Measurements from ENCODE around the gene ZRANB2.
A peak's percentile ranks its signal among the peaks of the same experiment; 100 is the strongest.

The ZRANB2 gene

DNA sequence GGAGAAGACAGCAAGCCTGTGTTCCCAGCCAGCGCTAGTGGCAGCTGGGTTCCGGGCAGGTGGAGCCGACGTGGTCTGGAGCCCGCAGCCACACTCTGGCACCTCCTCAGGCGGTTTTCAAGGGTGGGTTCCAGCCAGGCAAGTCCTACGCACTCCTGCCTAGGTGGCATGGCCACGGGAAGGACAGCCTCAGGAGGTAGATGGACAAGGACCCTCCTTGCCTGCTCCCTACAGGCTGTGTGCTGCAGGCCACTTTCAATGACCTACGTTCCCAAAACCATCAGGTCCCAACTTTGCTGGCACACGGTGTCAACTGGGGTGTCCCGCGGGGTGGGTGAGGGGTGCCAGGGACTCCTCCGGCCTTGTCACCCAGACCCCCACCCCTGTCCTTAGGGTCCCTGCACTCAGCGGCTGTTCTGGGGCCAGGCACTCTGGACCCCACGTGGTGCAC is 26.5 kb downstream of the ZRANB2 start:
- Histone ChIP-seq H3K9ac (ENCODE audit: low read length) (no peak overlapping the region), H3K4me1 (ENCODE audit: control insufficient read depth, insufficient read depth, low read length) (no peaks in the 10 kb centered on the region), H3K27ac (ENCODE audit: low read depth, low read length) (no peak overlapping the region), H3K36me3 (ENCODE audit: control insufficient read depth, insufficient read depth, low read length) (peaks cover 7% of the 10 kb centered on the region), H3K27me3 (ENCODE audit: control insufficient read depth, insufficient read depth, low read length) (no peaks in the 10 kb centered on the region), H3K4me3 (ENCODE audit: low read length) (no peak overlapping the region)

DNA sequence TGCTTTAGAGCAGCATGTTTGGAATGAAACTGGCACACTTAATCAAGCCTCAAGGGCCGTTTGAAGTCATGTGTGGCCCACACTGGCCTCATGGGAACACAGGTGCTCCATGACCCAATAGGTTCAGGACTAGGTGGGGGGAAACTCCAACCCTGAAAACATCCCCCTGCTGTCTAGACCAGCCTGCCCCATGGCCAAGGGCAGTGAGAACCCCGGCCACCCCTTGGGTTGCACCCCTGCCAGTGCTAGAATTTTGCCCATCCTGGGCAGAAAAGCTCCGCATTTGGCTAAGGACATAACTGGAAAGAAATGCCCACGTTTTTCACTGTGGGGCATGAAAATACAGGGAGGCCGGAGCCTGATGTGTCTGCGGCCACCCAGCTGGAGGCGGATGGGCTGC is 27.1 kb downstream of the ZRANB2 start:
- H3K36me3 ChIP-seq (ENCODE audit: control insufficient read depth, insufficient read depth, low read length), result peaks cover 4% of the 10 kb centered on the region
- no peak overlapping the region for H3K9ac ChIP-seq (ENCODE audit: low read length)
- H3K27me3 ChIP-seq (ENCODE audit: control insufficient read depth, insufficient read depth, low read length), result no peaks in the 10 kb centered on the region
- no peak overlapping the region for H3K27ac ChIP-seq (ENCODE audit: low read depth, low read length)
- no peak overlapping the region for H3K4me3 ChIP-seq (ENCODE audit: low read length)
- H3K4me1 ChIP-seq (ENCODE audit: control insufficient read depth, insufficient read depth, low read length), result no peaks in the 10 kb centered on the region

DNA sequence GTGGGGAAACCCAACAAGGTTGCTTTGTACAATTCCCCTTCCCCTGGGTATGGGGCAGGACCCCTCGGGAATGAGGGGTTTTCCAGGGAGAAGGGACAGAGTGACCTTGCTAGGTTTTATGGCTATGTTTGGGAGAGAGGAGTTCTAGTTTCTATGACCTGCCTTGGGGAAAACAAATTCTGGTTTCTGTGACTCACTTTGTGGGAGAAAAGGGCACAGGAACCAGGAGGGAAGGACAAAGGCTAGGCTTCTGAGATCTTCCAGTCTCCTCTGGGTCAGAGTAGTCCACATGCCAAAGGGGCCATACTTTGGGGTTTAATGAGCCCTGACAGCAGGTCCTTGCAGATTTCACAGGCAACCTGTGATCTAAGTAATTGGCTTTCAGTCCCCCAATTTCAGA is 27.7 kb downstream of the ZRANB2 start:
- Histone ChIP-seq H3K9ac (ENCODE audit: low read length) (no peak overlapping the region), H3K36me3 (ENCODE audit: control insufficient read depth, insufficient read depth, low read length) (peaks cover 2% of the 10 kb centered on the region), H3K4me1 (ENCODE audit: control insufficient read depth, insufficient read depth, low read length) (no peaks in the 10 kb centered on the region), H3K27ac (ENCODE audit: low read depth, low read length) (no peak overlapping the region), H3K4me3 (ENCODE audit: low read length) (no peak overlapping the region), H3K27me3 (ENCODE audit: control insufficient read depth, insufficient read depth, low read length) (no peaks in the 10 kb centered on the region)

DNA sequence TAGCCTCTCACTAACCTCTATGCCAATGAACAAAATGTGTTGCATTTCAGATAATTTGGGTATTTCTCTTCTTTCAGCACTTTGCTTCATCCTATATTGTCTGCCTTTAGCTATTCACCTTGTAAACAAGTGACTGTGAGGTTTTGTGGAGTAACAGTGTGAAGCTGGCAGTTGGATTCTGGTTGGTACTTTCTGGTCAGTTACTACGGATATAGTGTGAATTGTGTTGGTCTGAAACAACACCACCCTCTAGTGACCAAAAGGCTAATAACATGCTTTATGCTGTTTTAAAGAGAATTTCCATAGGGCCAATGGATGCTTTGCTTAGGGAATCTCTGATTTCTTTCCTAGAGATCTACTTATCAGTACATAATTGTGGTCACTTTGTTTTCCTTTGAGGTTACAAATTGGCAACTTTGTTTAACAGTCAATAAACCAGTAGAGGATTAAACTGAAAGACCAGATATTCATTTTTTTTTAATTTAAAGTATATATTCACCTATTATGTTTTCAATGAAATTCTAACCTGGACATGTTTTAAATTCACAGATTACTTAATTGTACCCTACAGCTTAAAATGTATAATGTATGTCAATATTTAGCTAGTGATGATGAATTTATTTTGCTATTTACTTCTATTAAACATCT is 30.8 kb downstream of the ZRANB2 start:
- Histone ChIP-seq H3K9ac (ENCODE audit: low read length) (no peak overlapping the region), H3K27me3 (ENCODE audit: control insufficient read depth, insufficient read depth, low read length) (peaks cover 7% of the 10 kb centered on the region), H3K4me3 (ENCODE audit: low read length) (no peak overlapping the region), H3K27ac (ENCODE audit: low read depth, low read length) (no peak overlapping the region), H3K36me3 (ENCODE audit: control insufficient read depth, insufficient read depth, low read length) (no peaks in the 10 kb centered on the region), H3K4me1 (ENCODE audit: control insufficient read depth, insufficient read depth, low read length) (no peaks in the 10 kb centered on the region)

DNA sequence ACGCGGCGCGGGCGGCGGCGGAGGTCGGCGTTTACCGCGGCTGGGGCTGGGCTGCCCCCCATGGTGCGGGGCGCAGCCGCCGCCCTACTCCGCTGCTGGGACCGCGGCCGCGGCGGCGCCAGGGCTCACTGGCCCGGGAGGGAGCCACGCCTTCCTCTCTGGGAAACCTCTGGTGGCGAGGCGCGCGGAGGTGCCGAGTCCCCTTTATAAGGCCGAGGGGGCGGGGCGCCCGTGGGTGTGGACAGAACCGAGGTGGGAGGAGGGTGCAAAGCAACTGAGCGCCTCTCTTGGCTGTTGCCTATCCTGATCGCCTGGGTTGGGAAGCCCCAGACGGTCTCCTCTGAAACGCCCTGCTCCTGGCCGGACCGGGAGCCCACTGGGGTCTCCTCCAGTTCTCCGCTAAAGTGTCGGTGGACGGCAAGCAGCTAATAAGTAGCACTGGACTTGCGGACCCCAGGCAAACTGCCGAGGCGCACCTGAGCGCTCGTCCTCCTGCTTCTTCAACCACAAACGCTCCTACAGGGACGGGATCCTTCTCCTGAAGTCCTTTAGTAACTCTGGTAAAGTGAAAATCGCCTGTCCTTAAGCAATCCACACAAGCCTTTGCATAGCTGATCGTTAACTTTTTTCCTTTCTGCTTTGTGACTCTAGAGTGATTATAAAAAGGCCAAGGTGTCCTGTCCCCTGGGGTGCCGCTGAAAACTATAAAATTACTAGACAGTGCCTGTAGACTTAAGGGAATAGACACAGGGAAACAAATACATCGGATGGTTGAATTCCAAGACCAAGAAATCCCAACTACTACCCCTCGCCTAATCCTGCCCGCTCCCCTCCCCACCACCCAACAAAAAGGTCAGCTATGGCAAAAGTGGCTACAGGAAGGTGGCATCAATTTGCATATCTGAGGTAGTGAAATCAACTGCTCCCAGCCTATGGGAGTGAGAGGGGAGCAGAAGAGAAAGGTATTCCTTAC is 32.9 kb downstream of the ZRANB2 start, which contains the start of gene PTGER3:
PTGER3 (minus strand) TSS at position 182 of the 973 bp plus-strand sequence. CDS start 239 bp downstream, outside the sequence.
- peak within 1 kb of the TSS; percentile 19 for H3K27ac ChIP-seq (ENCODE audit: low read depth, low read length)
- H3K9ac ChIP-seq (ENCODE audit: low read length), result no peak within 1 kb of the TSS
- peaks cover 7% of the 10 kb centered on the region for H3K27me3 ChIP-seq (ENCODE audit: control insufficient read depth, insufficient read depth, low read length)
- H3K4me3 ChIP-seq (ENCODE audit: low read length), result peak within 1 kb of the TSS; percentile 76
- H3K36me3 ChIP-seq (ENCODE audit: control insufficient read depth, insufficient read depth, low read length), result no peaks in the 10 kb centered on the region
- no peaks in the 10 kb centered on the region for H3K4me1 ChIP-seq (ENCODE audit: control insufficient read depth, insufficient read depth, low read length)

DNA sequence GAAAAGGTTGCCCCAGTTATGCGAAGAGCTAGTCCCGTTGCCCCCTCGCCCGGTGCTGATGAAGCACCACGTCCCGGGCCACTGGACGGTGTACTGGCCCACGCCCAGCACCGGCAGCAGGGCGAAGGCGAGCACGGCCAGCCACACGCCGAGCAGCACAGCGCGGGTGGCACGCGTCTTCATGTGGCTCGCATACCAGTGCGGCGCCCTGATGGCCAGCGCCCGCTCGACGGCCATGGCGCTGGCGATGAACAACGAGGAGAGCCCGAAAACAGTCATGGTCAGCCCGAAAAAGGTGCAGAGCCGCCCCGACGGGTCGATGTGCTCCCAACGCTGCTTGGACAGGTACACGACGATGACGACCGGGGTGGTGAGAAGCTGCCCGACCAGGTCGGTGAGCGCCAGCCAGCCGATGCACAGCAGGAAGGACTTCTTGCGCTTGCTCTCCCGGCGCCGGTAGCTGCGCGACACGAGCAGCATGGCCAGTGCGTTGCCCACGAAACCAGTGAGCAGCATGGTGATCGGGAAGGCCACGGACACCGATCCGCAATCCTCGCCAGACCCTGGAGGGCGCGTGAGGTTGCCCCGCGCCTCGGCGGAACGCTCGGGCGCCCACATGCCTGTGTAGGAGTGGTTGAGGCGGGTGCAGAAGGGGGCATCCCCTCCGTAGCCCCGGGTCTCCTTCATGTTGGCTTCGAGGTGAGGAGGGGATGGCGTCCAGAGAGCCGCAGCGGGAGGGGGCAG is 33.8 kb downstream of the ZRANB2 start:
- H3K4me3 ChIP-seq (ENCODE audit: low read length), result peak overlapping the region; percentile 76
- peak overlapping the region; percentile 19 for H3K27ac ChIP-seq (ENCODE audit: low read depth, low read length)
- H3K27me3 ChIP-seq (ENCODE audit: control insufficient read depth, insufficient read depth, low read length), result peaks cover 7% of the 10 kb centered on the region
- H3K36me3 ChIP-seq (ENCODE audit: control insufficient read depth, insufficient read depth, low read length), result no peaks in the 10 kb centered on the region
- H3K9ac ChIP-seq (ENCODE audit: low read length), result no peak overlapping the region
- no peaks in the 10 kb centered on the region for H3K4me1 ChIP-seq (ENCODE audit: control insufficient read depth, insufficient read depth, low read length)

DNA sequence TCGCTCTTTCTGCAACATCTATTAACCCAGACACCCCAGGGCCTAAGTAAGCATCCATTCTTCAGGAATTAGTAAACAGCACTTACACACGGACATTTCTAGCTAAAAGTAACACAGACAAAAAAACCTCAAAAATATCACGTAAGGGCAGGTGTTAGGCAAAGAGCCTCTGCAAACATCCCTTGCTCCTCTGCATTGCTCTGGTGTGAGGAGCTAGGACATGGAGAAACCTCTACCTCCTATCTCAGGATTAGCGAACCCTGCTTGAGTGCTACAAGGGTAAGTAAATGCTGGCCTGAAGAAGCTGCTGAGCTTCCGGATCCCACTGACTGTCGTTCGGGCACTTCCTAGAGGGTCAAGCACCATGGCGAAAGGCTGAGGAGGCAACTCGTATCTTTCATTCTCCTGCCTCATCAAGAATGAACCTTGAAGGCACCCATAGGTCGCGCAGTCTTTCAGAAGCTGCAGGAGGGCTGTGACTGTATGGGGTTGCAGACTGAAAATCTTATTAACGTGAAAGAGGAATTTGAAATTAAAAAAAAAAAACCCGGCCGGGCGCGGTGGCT is 35.3 kb downstream of the ZRANB2 start:
- no peak overlapping the region for H3K9ac ChIP-seq (ENCODE audit: low read length)
- H3K4me1 ChIP-seq (ENCODE audit: control insufficient read depth, insufficient read depth, low read length), result no peaks in the 10 kb centered on the region
- peak overlapping the region; percentile 52 for H3K4me3 ChIP-seq (ENCODE audit: low read length)
- H3K27ac ChIP-seq (ENCODE audit: low read depth, low read length), result no peak overlapping the region
- H3K27me3 ChIP-seq (ENCODE audit: control insufficient read depth, insufficient read depth, low read length), result peaks cover 7% of the 10 kb centered on the region
- no peaks in the 10 kb centered on the region for H3K36me3 ChIP-seq (ENCODE audit: control insufficient read depth, insufficient read depth, low read length)

DNA sequence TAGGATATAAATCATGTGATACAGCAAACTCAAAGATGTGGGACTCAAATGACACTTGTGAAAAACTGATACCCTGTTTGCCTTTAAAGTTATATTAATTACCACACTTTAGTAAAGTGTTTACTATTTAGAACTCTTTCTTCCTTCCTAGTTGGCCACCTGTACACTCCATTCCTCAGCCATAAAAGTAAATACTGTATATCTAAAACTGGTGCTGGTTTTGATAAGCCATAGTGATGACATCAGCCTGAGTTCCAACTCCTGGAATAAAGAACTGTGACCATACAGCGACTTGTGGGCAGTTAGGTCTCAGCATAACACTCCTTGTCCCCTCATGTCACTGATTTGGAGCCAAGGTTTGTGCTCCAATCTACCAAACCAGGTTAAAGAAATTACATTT is 36.0 kb downstream of the ZRANB2 start:
- Histone ChIP-seq H3K27me3 (ENCODE audit: control insufficient read depth, insufficient read depth, low read length) (peaks cover 7% of the 10 kb centered on the region), H3K9ac (ENCODE audit: low read length) (no peak overlapping the region), H3K4me3 (ENCODE audit: low read length) (peak overlapping the region; percentile 52), H3K36me3 (ENCODE audit: control insufficient read depth, insufficient read depth, low read length) (no peaks in the 10 kb centered on the region), H3K4me1 (ENCODE audit: control insufficient read depth, insufficient read depth, low read length) (no peaks in the 10 kb centered on the region), H3K27ac (ENCODE audit: low read depth, low read length) (no peak overlapping the region)

DNA sequence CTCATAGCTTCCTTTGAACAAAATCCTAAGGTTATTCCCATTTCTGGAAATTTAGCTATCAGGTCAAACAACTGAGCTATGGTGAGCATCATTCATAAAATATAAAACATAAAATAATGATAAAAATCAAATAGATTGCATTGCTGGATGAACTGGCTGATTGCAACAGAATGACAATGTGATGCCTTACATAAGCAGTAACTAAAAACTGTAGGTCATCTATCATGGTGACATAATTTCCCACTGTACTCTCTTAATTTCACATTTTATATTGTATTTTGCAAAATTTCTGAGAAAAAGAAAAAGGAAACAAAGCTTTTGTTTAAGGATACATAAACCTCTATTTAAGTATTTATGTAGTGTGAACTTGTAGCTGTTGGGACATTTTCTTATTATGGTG is 37.8 kb downstream of the ZRANB2 start:
- H3K4me3 ChIP-seq (ENCODE audit: low read length), result no peak overlapping the region
- H3K4me1 ChIP-seq (ENCODE audit: control insufficient read depth, insufficient read depth, low read length), result no peaks in the 10 kb centered on the region
- H3K27me3 ChIP-seq (ENCODE audit: control insufficient read depth, insufficient read depth, low read length), result peaks cover 7% of the 10 kb centered on the region
- no peak overlapping the region for H3K27ac ChIP-seq (ENCODE audit: low read depth, low read length)
- no peaks in the 10 kb centered on the region for H3K36me3 ChIP-seq (ENCODE audit: control insufficient read depth, insufficient read depth, low read length)
- no peak overlapping the region for H3K9ac ChIP-seq (ENCODE audit: low read length)

DNA sequence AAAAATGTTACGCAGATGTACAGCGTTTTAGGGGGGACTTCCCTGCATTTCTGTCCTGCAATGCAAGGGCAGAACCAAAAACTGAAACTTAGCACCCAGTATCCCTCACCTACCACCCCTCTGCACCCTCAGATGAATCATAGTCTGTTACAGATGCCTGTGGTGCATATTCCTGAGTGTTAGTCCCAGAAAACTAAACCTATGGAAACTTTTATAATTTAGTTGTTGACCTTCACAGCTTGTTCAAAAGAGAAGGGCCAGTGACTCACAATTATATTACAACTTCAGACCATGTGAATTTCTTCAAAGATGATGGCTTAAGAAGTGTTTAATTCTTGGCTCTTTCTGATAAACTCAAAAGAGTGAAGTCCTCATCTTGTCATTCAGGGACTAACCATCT is 39.0 kb downstream of the ZRANB2 start:
- H3K9ac ChIP-seq (ENCODE audit: low read length), result no peak overlapping the region
- H3K36me3 ChIP-seq (ENCODE audit: control insufficient read depth, insufficient read depth, low read length), result no peaks in the 10 kb centered on the region

DNA sequence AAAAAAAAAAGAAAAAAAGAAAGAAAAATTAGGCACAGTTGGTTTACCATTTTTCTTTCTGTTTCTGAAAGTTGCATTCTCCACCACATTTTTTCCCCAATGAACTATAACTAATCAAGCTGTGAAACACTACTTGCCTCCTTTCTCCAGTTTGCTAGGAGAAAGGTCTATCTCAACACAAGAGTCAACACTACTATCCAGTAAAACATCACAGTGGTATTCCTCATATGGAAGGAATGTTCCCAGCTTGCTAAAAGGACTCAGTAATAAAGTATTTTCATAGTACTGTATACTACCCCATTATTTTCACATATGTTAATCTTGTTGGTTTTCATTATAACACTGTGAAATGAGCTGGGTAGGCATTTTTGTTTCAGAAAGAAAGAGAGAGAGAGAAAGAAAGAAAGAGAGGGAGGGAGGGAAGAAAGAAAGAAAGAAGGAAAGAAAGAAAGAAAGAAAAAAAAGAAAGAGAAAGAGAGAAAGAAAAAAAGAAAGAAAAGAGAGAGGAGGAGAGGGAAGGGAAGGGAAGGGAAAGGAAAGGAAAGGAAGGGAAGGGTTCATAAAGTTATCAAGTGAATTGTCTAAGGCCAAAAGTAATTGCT is 41.1 kb downstream of the ZRANB2 start:
- Histone ChIP-seq H3K9ac (ENCODE audit: low read length) (no peak overlapping the region), H3K27me3 (ENCODE audit: control insufficient read depth, insufficient read depth, low read length) (no peaks in the 10 kb centered on the region), H3K4me1 (ENCODE audit: control insufficient read depth, insufficient read depth, low read length) (peaks cover 4% of the 10 kb centered on the region), H3K4me3 (ENCODE audit: low read length) (no peak overlapping the region), H3K36me3 (ENCODE audit: control insufficient read depth, insufficient read depth, low read length) (no peaks in the 10 kb centered on the region), H3K27ac (ENCODE audit: low read depth, low read length) (no peak overlapping the region)

More for the DNA sequence above, 39.0 kb downstream of the ZRANB2 start:
- no peak overlapping the region for H3K4me3 ChIP-seq (ENCODE audit: low read length)
- peaks cover 7% of the 10 kb centered on the region for H3K27me3 ChIP-seq (ENCODE audit: control insufficient read depth, insufficient read depth, low read length)
- no peak overlapping the region for H3K27ac ChIP-seq (ENCODE audit: low read depth, low read length)
- peaks cover 4% of the 10 kb centered on the region for H3K4me1 ChIP-seq (ENCODE audit: control insufficient read depth, insufficient read depth, low read length)

Measured in rectal smooth muscle tissue (tissue), 1 donor.